SK-N-MC (cell line): ENCODE measurements around the gene CREB3L4.

Experiments
- EZH2 ChIP-seq: fragments of 200-600 bp; sonication (generic); IDR thresholded peaks from one replicate; pipeline ENCODE4 v1.6.1; 2017; ENCODE audit warnings: antibody characterized with exemption
- POLR2AphosphoS5 ChIP-seq: IDR thresholded peaks from 2 replicates; pipeline ENCODE4 v1.6.1; 2012; ENCODE audit warnings: mild to moderate bottlenecking, low read depth, low read length, borderline replicate concordance

DNA sequence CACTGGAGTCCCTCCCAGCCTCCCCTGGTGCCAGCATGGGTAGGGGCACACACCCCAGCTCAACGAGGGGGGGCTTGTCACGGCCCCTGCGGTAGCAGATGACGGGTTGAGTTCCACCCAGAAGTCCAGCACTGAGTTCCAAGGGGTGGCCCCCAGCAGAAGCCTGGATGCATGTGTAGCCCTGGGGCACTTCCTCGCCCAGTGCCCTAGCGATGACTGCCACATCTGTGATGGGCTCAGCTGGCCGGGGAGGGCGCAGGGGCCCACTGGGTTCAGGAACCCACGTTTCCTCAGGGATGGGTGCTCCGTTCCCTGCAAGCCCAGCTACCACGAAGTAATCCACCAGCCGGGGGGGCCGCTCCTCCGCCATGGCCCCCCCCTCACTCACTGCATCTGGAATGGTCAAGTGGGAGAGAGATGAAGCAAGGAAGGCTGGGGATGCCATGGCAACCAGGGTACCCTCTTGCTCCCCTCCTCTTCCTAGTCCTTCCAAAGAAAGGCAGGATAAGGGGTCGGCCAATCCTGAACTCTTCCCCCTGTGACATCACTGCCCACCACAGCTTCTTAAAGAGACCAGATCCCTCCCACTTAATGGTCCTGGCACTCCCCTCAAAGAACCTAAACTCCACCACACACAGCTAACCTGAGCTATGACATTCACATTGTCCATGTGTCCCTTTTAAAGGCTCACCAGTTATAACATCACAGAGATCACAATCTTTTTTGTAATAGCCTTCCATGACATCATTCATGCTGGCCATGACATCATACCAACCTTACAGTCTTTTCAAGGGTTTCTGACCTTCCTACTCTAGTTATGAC is 23.5 kb upstream of the CREB3L4 start:
- TF ChIP-seq POLR2AphosphoS5 (no peak), EZH2 (no peak)
